ENCODE results near the gene ZNF439. TPM values are rescaled to one million over a fixed set of nuclear protein-coding genes. Genes with fewer than 3 reads are reported as not detected.

The ZNF439 gene
- total RNA-seq (ENCODE audit: low replicate concordance) = 5.2 and 6.5 TPM in 2 replicates

DNA sequence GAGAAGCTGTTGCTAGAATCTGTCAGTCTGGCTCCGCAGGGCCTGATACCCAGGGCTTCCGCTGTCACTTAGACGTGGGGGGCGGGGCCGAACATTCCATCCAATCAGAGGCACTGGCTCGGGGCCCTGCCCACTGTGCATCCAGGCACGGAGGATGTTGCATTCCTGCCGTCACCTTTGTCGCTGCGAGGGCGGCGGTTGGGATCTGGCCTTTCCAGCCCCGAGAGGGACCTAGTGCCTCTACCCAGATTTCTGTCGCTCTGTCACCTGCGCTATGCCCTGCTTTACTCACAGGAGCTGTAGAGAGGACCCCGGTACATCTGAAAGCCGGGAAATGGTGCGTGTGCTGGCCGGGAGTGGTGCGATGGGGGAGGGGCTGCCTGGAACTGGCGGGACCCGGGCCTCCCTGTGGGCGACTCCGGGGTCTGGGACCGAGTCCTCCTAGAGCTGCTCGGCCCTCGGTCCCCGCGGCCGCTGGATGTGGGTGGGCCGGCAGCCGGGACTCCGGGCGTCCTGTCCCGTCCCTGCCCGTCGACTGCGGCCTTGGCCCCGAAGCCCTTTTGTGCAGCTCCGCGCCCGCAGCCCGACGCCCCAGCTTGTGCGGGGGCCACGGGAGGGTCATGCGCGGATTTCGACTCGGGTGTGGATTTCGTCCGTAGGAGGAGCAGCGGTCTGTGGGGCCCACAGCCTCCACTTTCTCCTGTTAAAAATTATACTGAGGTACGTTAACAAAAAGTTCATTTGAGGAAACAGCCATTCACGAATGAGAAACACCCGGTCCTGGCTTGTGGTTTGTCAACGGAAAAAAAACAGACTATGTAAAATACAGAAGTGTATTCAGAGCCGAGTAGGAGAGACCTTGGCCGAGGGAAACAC is at the start of gene ZNF439:
ZNF439 (plus strand) TSS at position 133 of the 876 bp plus-strand sequence; CDS start at position 275, 142 bp downstream.
- Mint-ChIP-seq H3K27me3 (ENCODE audit: insufficient read depth, low read depth) (peaks cover 3% of the 10 kb centered on the region), H3K4me1 (no peaks in the 10 kb centered on the region), H3K36me3 (peaks cover 1% of the 10 kb centered on the region), H3K27ac (peak within 1 kb of the TSS; percentile 46), H3K9me3 (peaks cover 32% of the 10 kb centered on the region), H3K4me3 (no peak within 1 kb of the TSS)
- TF ChIP-seq EZH2phosphoT487 (IDR thresholded peaks at IDR 0.05) = no peak
- TF ChIP-seq EZH2 (IDR thresholded peaks at IDR 0.05) = no peak
- TF ChIP-seq, protein P1, sequence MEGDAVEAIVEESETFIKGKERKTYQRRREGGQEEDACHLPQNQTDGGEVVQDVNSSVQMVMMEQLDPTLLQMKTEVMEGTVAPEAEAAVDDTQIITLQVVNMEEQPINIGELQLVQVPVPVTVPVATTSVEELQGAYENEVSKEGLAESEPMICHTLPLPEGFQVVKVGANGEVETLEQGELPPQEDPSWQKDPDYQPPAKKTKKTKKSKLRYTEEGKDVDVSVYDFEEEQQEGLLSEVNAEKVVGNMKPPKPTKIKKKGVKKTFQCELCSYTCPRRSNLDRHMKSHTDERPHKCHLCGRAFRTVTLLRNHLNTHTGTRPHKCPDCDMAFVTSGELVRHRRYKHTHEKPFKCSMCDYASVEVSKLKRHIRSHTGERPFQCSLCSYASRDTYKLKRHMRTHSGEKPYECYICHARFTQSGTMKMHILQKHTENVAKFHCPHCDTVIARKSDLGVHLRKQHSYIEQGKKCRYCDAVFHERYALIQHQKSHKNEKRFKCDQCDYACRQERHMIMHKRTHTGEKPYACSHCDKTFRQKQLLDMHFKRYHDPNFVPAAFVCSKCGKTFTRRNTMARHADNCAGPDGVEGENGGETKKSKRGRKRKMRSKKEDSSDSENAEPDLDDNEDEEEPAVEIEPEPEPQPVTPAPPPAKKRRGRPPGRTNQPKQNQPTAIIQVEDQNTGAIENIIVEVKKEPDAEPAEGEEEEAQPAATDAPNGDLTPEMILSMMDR (IDR thresholded peaks at IDR 0.05) = no peak
- Histone ChIP-seq H4K20me1 (ENCODE audit: low read depth) (no peaks in the 10 kb centered on the region), H3K27me3 (no peaks in the 10 kb centered on the region), H3K36me3 (no peaks in the 10 kb centered on the region), H3K4me2 (peak within 1 kb of the TSS; percentile 34), H3K4me1 (no peaks in the 10 kb centered on the region), H3K4me3 (peak within 1 kb of the TSS; percentile 38), H3K9me3 (ENCODE audit: low read depth) (no peaks in the 10 kb centered on the region), H3F3A (ENCODE audit: low read depth) (no peaks in the 10 kb centered on the region), H3K79me2 (ENCODE audit: low read depth) (no peaks in the 10 kb centered on the region), H2AFZ (replicated peaks) (no peak within 1 kb of the TSS), H3K9ac (no peak within 1 kb of the TSS), H3K27ac (no peak within 1 kb of the TSS)
- DNase-seq (ENCODE audit: low spot score) = peak; percentile 80

DNA sequence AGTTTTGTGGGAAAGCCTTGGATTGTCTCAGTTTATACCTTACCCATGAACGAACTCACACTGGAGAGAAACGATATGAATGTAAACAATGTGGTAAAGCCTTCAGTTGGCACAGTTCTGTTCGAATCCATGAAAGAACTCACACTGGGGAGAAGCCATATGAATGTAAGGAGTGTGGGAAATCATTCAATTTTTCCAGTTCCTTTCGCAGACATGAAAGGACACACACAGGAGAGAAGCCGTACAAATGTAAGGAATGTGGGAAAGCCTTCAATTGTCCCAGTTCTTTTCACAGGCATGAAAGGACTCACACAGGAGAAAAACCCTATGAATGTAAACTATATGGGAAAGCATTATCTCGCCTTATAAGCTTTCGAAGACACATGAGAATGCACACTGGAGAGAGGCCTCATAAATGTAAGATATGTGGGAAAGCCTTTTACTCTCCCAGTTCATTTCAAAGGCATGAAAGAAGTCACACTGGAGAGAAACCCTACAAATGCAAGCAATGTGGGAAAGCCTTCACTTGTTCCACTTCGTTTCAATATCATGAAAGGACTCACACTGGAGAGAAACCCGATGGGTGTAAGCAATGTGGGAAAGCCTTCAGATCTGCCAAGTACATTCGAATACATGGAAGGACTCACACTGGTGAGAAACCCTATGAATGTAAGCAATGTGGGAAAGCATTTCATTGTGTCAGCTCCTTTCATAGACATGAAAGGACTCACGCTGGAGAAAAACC is 42.0 kb upstream of the ZNF439 start:
- H3K27ac ChIP-seq = no peak overlapping the region
- H3K9me3 Mint-ChIP-seq = peaks cover 75% of the 10 kb centered on the region

DNA sequence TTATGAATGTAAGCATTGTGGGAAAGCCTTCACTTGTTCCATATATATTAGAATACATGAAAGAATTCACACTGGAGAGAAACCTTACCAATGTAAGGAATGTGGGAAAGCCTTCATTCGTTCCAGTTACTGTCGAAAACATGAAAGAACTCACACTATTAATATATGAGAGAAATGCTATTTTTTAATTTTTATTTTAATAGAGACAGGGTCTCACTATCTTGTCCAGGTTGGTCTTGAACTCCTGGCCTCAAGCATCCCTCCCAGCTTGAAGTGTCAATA is 41.5 kb upstream of the ZNF439 start:
- no peak overlapping the region for H3K4me3 ChIP-seq
- Mint-ChIP-seq H3K9me3 (peaks cover 75% of the 10 kb centered on the region), H3K4me1 (no peaks in the 10 kb centered on the region), H3K4me3 (no peak overlapping the region), H3K36me3 (peaks cover 68% of the 10 kb centered on the region), H3K27ac (no peak overlapping the region), H3K27me3 (ENCODE audit: insufficient read depth, low read depth) (no peaks in the 10 kb centered on the region)
- TF ChIP-seq, protein P1 (IDR thresholded peaks at IDR 0.05) = no peak
- TF ChIP-seq EZH2 (IDR thresholded peaks at IDR 0.05) (no peak), EZH2phosphoT487 (IDR thresholded peaks at IDR 0.05) (no peak)
- H2AFZ ChIP-seq (replicated peaks) = no peak overlapping the region
- no peak overlapping the region for H3K27ac ChIP-seq
- H3K79me2 ChIP-seq (ENCODE audit: low read depth) = no peaks in the 10 kb centered on the region
- no peak overlapping the region for H3K4me2 ChIP-seq
- no peaks in the 10 kb centered on the region for H3K4me1 ChIP-seq
- H3F3A ChIP-seq (ENCODE audit: low read depth) = no peaks in the 10 kb centered on the region
- H3K27me3 ChIP-seq = no peaks in the 10 kb centered on the region
- DNase-seq (ENCODE audit: low spot score) = no peak
- H3K9me3 ChIP-seq (ENCODE audit: low read depth) = peaks cover 33% of the 10 kb centered on the region
- no peak overlapping the region for H3K9ac ChIP-seq
- no peaks in the 10 kb centered on the region for H4K20me1 ChIP-seq (ENCODE audit: low read depth)
- H3K36me3 ChIP-seq = peaks cover 11% of the 10 kb centered on the region

More for the DNA sequence above, 42.0 kb upstream of the ZNF439 start:
- peaks cover 33% of the 10 kb centered on the region for H3K9me3 ChIP-seq (ENCODE audit: low read depth)
- H3K27me3 ChIP-seq = no peaks in the 10 kb centered on the region
- H3K4me3 Mint-ChIP-seq = no peak overlapping the region
- no peak for DNase-seq (ENCODE audit: low spot score)
- peaks cover 11% of the 10 kb centered on the region for H3K36me3 ChIP-seq
- no peak overlapping the region for H3K4me3 ChIP-seq
- no peak for TF ChIP-seq EZH2 (IDR thresholded peaks at IDR 0.05)
- no peak for TF ChIP-seq EZH2phosphoT487 (IDR thresholded peaks at IDR 0.05)
- TF ChIP-seq, protein P1 (IDR thresholded peaks at IDR 0.05) = no peak
- no peak overlapping the region for H3K9ac ChIP-seq
- H3K27me3 Mint-ChIP-seq (ENCODE audit: insufficient read depth, low read depth) = no peaks in the 10 kb centered on the region
- H3K4me1 ChIP-seq = no peaks in the 10 kb centered on the region
- no peaks in the 10 kb centered on the region for H3K79me2 ChIP-seq (ENCODE audit: low read depth)
- H4K20me1 ChIP-seq (ENCODE audit: low read depth) = no peaks in the 10 kb centered on the region
- no peaks in the 10 kb centered on the region for H3F3A ChIP-seq (ENCODE audit: low read depth)
- H3K4me1 Mint-ChIP-seq = no peaks in the 10 kb centered on the region
- no peak overlapping the region for H3K4me2 ChIP-seq
- H2AFZ ChIP-seq (replicated peaks) = no peak overlapping the region
- H3K36me3 Mint-ChIP-seq = peaks cover 68% of the 10 kb centered on the region
- H3K27ac Mint-ChIP-seq = no peak overlapping the region
